ENCODE measurements around the gene SH3BP2.

The SH3BP2 gene

GRCh38 chr4:2804449-2804972, 11.6 kb downstream of the SH3BP2 start:
- DNase-seq: no peak

- DNase-seq: no peak
Measured at GRCh38 chr4:2804973-2805501, 12.2 kb downstream of the SH3BP2 start.

- DNase-seq: no peak
Measured at GRCh38 chr4:2805712-2806389, 13.0 kb downstream of the SH3BP2 start.

- no peak for DNase-seq
Measured at GRCh38 chr4:2806390-2807355, 13.8 kb downstream of the SH3BP2 start.

GRCh38 chr4:2807571-2807970, 14.7 kb downstream of the SH3BP2 start:
- no peak for DNase-seq

GRCh38 chr4:2808001-2808400, 15.1 kb downstream of the SH3BP2 start:
- DNase-seq: no peak

- no peak for DNase-seq
Measured at GRCh38 chr4:2809610-2810180, 16.8 kb downstream of the SH3BP2 start.

- no peak for DNase-seq
Measured at GRCh38 chr4:2810388-2810787, 17.5 kb downstream of the SH3BP2 start.

GRCh38 chr4:2811830-2812611, 19.1 kb downstream of the SH3BP2 start:
- peak; percentile 55 for DNase-seq

- DNase-seq: peak; percentile 32
Measured at GRCh38 chr4:2812612-2813354, 19.9 kb downstream of the SH3BP2 start.

GRCh38 chr4:2813446-2814405, 20.8 kb downstream of the SH3BP2 start:
- DNase-seq: no peak

GRCh38 chr4:2814627-2815270, 21.9 kb downstream of the SH3BP2 start:
- no peak for DNase-seq

GRCh38 chr4:2816401-2816954, 23.6 kb downstream of the SH3BP2 start:
- no peak for DNase-seq

GRCh38 chr4:2817137-2817536, 24.3 kb downstream of the SH3BP2 start:
- no peak for DNase-seq

GRCh38 chr4:2817701-2818350, 24.9 kb downstream of the SH3BP2 start:
- peak; percentile 38 for DNase-seq

- no peak for DNase-seq
Measured at GRCh38 chr4:2818351-2818939, 25.6 kb downstream of the SH3BP2 start.

- no peak for DNase-seq
Measured at GRCh38 chr4:2819244-2820215, 26.6 kb downstream of the SH3BP2 start.

All from stimulated activated CD4-positive, alpha-beta T cell treated with anti-CD3 and anti-CD28 coated beads, Interleukin-4, amount 100 ng/mL, for 1 hour (primary cell).